ENCODE results near the gene VAT1L.

- TF ChIP-seq CTCF (IDR thresholded peaks at IDR 0.05 in 8 of 11, conservative IDR thresholded peaks at IDR 0.05 in 3 of 11) (no peak), POLR2A (IDR thresholded peaks at IDR 0.05) (no peak), POLR2AphosphoS5 (IDR thresholded peaks at IDR 0.05) (no peak)
These were observed 210.1 kb downstream of the VAT1L start for GRCh38 chr16:77998350-77999023.

Data from spleen (tissue), 7 donors.